HepG2 (cell line): ENCODE results near the gene C1S. TPM values are rescaled to one million over a fixed set of nuclear protein-coding genes. Genes with fewer than 3 reads are reported as not detected.

Source experiments
- ATAC-seq: fragments of 200-7000 bp; cut with Tn5 transposase; 3 replicates; pipeline ENCODE4 v1.9.1; 2020; ENCODE audit warnings: mild to moderate bottlenecking, moderate library complexity
- BruUV-seq: library from RNA; stranded (reverse); fragments of 400-500 nt; replicated peaks from 2 replicates; lab custom pipeline; 2021; lab: Mats Ljungman, UMichigan
- CTCF ChIA-PET: fragments of 300-600 bp; formaldehyde crosslinking; extraction: SDS; loops from one replicate; lab custom pipeline; 2021; ENCODE audit warnings: low total read pairs, inconsistent platforms, low intra/inter-chr PET ratio; lab: Yijun Ruan, JAX
- POLR2A ChIA-PET: fragments of 350-600 bp; sonication (Branson Sonifier 250); formaldehyde crosslinking; loops from one replicate; lab custom pipeline; 2020; ENCODE audit warnings: antibody characterized with exemption, inconsistent platforms; lab: Yijun Ruan, JAX
- DNase-seq: peaks from one replicate; pipeline ENCODE4 v3.0.0-alpha.2; 2015; ENCODE audit warnings: low spot score
- FAIRE-seq: peaks from 3 replicates; lab custom pipeline; 2011; peaks lifted over from hg19 to GRCh38; lab: Jason Lieb, UNC
- H2AFZ ChIP-seq: one replicate; pipeline ENCODE4 v1.6.1; 2011; ENCODE audit warnings: low read length, inconsistent platforms
- H3K27ac ChIP-seq: fragments of 300-600 bp; 3 replicates; pipeline ENCODE4 v1.8.0; 2011; ENCODE audit warnings: mixed run types, mild to moderate bottlenecking, mixed read lengths, low read length, inconsistent platforms; ENCODE audit not compliant: insufficient read depth; ENCODE audit errors: extremely low read length
- H3K27me3 ChIP-seq, 2 experiments: fragments of 200-600 bp in 1 of 2; 2 replicates in 1 of 2; 3 replicates in 1 of 2; pipeline versions ENCODE4 v1.6.0 to v1.8.0; 2011; ENCODE audit warnings: low read length in 2 of 2, mild to moderate bottlenecking in 2 of 2, moderate library complexity in 2 of 2, inconsistent platforms in 1 of 2; ENCODE audit not compliant: insufficient read depth in 2 of 2, control insufficient read depth in 1 of 2
- H3K36me3 ChIP-seq, 2 experiments: fragments of 200-600 bp in 1 of 2; replicated peaks in 1 of 2; 2 replicates in 1 of 2; 3 replicates in 1 of 2; pipeline versions ENCODE4 v1.5.1 to v1.8.0; 2011; ENCODE audit warnings: low read length in 2 of 2, inconsistent platforms in 1 of 2; ENCODE audit not compliant: insufficient read depth in 2 of 2, control insufficient read depth in 1 of 2
- H3K4me1 ChIP-seq: 2 replicates; pipeline ENCODE4 v1.5.1; 2012; ENCODE audit warnings: low read length, inconsistent platforms; ENCODE audit not compliant: insufficient read depth
- H3K4me2 ChIP-seq: 2 replicates; pipeline ENCODE4 v1.6.0; 2011; ENCODE audit warnings: low read depth, low read length, inconsistent platforms
- H3K4me3 ChIP-seq, 3 experiments: fragments of 200-600 bp in 1 of 3; sonication (generic), shearing (Covaris generic) in 1 of 3; replicated peaks in 1 of 3; 2 replicates each; pipeline ENCODE4 v1.5.1; 2011 to 2016; ENCODE audit warnings: low read length in 3 of 3, inconsistent platforms in 2 of 3, low read depth in 2 of 3, mild to moderate bottlenecking in 2 of 3, control low read depth in 1 of 3, mixed read lengths in 1 of 3; ENCODE audit not compliant: insufficient read depth in 1 of 3
- H3K79me2 ChIP-seq: one replicate; pipeline ENCODE4 v1.6.1; 2011; ENCODE audit warnings: low read length, inconsistent platforms; ENCODE audit not compliant: insufficient read depth
- H3K9ac ChIP-seq: 2 replicates; pipeline ENCODE4 v1.6.0; 2011; ENCODE audit warnings: mild to moderate bottlenecking, low read depth, low read length, inconsistent platforms; ENCODE audit not compliant: insufficient read depth
- H3K9me3 ChIP-seq: 2 replicates; pipeline ENCODE4 v1.5.1; 2012; ENCODE audit warnings: mild to moderate bottlenecking, low read length
- H4K20me1 ChIP-seq: 2 replicates; pipeline ENCODE4 v1.6.0; 2011; ENCODE audit warnings: inconsistent platforms, mild to moderate bottlenecking, low read length, moderate library complexity; ENCODE audit not compliant: insufficient read depth
- HINFP ChIP-seq: sonication (generic); formaldehyde crosslinking; IDR thresholded peaks from 2 replicates; pipeline ENCODE4 v1.4.0; 2020; ENCODE audit warnings: low read depth, mild to moderate bottlenecking, missing genetic modification reagents
- HNRNPUL1 ChIP-seq: fragments of 200-400 bp; formaldehyde crosslinking; IDR thresholded peaks from 2 replicates; pipeline ENCODE4 v1.6.1; 2017; ENCODE audit warnings: low read depth, mild to moderate bottlenecking, low read length, moderate library complexity
- MLLT10 ChIP-seq: sonication (generic); formaldehyde crosslinking; IDR thresholded peaks from 2 replicates; pipeline ENCODE4 v1.4.0; 2020; ENCODE audit warnings: missing genetic modification reagents
- MXD1 ChIP-seq: sonication (generic); formaldehyde crosslinking; IDR thresholded peaks from 2 replicates; pipeline ENCODE4 v1.4.0; 2020; ENCODE audit warnings: mild to moderate bottlenecking, missing genetic modification reagents
- RARA ChIP-seq: IDR thresholded peaks from 2 replicates; pipeline ENCODE4 v1.6.1; 2016; ENCODE audit warnings: missing genetic modification reagents, missing compliant biosample characterization
- REPIN1 ChIP-seq: sonication (generic); formaldehyde crosslinking; IDR thresholded peaks from 2 replicates; pipeline ENCODE4 v1.8.0; 2022; ENCODE audit warnings: missing genetic modification reagents, low read depth, mild to moderate bottlenecking, borderline replicate concordance
- SIX4 ChIP-seq: sonication (generic); formaldehyde crosslinking; IDR thresholded peaks from 2 replicates; pipeline ENCODE4 v1.4.0; 2020; ENCODE audit warnings: missing genetic modification reagents
- SMAD3 ChIP-seq: sonication (generic); formaldehyde crosslinking; IDR thresholded peaks from 2 replicates; pipeline ENCODE4 v1.4.0; 2020; ENCODE audit warnings: missing genetic modification reagents
- ZBTB42 ChIP-seq: sonication (generic); formaldehyde crosslinking; IDR thresholded peaks from 2 replicates; pipeline ENCODE4 v1.5.0; 2020; ENCODE audit warnings: mild to moderate bottlenecking, missing genetic modification reagents
- ZNF121 ChIP-seq: sonication (generic); formaldehyde crosslinking; IDR thresholded peaks from 2 replicates; pipeline ENCODE4 v1.5.0; 2020; ENCODE audit warnings: mild to moderate bottlenecking, missing genetic modification reagents
- ZNF180 ChIP-seq: sonication (generic); formaldehyde crosslinking; IDR thresholded peaks from 2 replicates; pipeline ENCODE4 v1.4.0; 2020; ENCODE audit warnings: low read depth, missing genetic modification reagents, borderline replicate concordance
- ZNF660 ChIP-seq: sonication (generic); formaldehyde crosslinking; IDR thresholded peaks from 2 replicates; pipeline ENCODE4 v1.5.1; 2020; ENCODE audit warnings: mild to moderate bottlenecking, low read depth, missing genetic modification reagents, borderline replicate concordance
- ZNF761 ChIP-seq: sonication (generic); formaldehyde crosslinking; conservative IDR thresholded peaks from 2 replicates; pipeline ENCODE4 v1.4.0; 2020; ENCODE audit warnings: mild to moderate bottlenecking, missing genetic modification reagents
- ZNF773 ChIP-seq: sonication (generic); formaldehyde crosslinking; IDR thresholded peaks from 2 replicates; pipeline ENCODE4 v1.4.0; 2020; ENCODE audit warnings: missing genetic modification reagents, borderline replicate concordance
- ZNF776 ChIP-seq: sonication (generic); formaldehyde crosslinking; IDR thresholded peaks from 2 replicates; pipeline ENCODE4 v1.4.0; 2020; ENCODE audit warnings: mild to moderate bottlenecking, missing genetic modification reagents
- ZNF891 ChIP-seq: sonication (generic); formaldehyde crosslinking; IDR thresholded peaks from 2 replicates; pipeline ENCODE4 v1.5.0; 2020; ENCODE audit warnings: mild to moderate bottlenecking, missing genetic modification reagents
- WGBS: methylation state at CpG from one replicate; pipeline ENCODE4 v1.1.6; 2017; ENCODE audit warnings: low lambda C conversion rate; 5-methylcytosine and 5-hydroxymethylcytosine counted together
- in situ Hi-C: cut with HindIII; loops from 2 replicates; pipeline ENCODE4 v1.10.0; 2017; ENCODE audit warnings: low pct_unique_long_range_greater_than_20kb; ENCODE audit not compliant: extremely low pct_ligation_motif_present
- intact Hi-C: fragments of 100-400 bp; cut with micrococcal nuclease; formaldehyde crosslinking; loops from one replicate; pipeline ENCODE4 v1.10.0; 2022; ENCODE audit not compliant: unreplicated experiment
- polyA plus RNA-seq, 8 experiments: library from polyadenylated mRNA; depleted of rRNA in 3 of 8; stranded (reverse) in 7 of 8; unstranded in 1 of 8; fragments of >200 nt; fragmentation: Illumina TruSeq in 4 of 8; extraction: Trizol in 4 of 8; gene quantifications; 2 replicates each; pipeline versions ENCODE4 v1.2.1 to v1.2.3, GENCODE V29; 2011 to 2016; ENCODE audit warnings: low read depth in 4 of 8, missing spikeins in 1 of 8, mixed read lengths in 1 of 8; ENCODE audit not compliant: insufficient read depth in 1 of 8
- total RNA-seq, 5 experiments: library from RNA; depleted of rRNA; stranded (reverse); fragments of >200 nt; fragmentation: Illumina TruSeq; extraction: Trizol; gene quantifications; 2 replicates each; pipeline ENCODE4 v1.2.3, GENCODE V29; 2016; ENCODE audit warnings: low read depth in 1 of 5

The C1S gene
- total and polyA plus RNA-seq, 2 of the 13 experiments (the other 11 are each of a cell fraction or from before 2014, with no cell fraction given), result 14.5 to 18.2 TPM

GRCh38 chr12:7092229-7092985, 31.9 kb downstream of the C1S start, which contains the start of gene C1R (continued):
- TF ChIP-seq ZNF121, result no peak

DNA sequence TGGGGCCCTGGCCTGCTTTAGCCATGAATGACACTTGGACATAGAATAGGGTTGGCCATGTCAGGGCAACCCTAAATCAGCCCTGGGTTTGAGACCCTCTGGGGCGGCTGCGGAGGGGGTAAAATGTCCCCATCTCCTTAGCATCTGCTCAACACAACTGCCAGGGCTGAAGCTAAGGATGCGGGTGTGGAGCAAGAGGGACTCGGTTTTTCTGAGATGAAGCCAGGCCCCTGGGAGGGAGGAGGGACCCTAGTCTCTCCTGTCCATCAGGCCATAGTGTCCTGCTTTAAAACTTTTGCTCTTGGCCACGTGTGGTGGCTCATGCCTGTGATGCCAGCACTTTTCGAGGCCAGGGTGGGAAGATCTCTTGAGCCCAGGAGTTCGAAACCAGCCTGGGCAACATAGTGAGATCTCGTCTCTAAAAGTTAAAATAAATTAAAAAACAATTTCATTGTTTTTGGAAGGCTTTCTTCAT, 32.5 kb downstream of the C1S start:
- no TSS peak for BruUV-seq
- no peak overlapping the region for H2AFZ ChIP-seq
- H3K9ac ChIP-seq, result peak overlapping the region; percentile 13; the same call in 1 of the 2 replicates
- H3K4me3 ChIP-seq, result no peak overlapping the region
- H3K79me2 ChIP-seq, result no peaks in the 10 kb centered on the region
- peaks cover 0 to 2% of the 10 kb centered on the region in 2 experiments; a peak in 1 of 5 replicates for H3K27me3 ChIP-seq
- POLR2A ChIA-PET, result interaction anchor here (1.0 to 2.7 kb wide), 2 partner anchors 32 to 149 kb away, joined by 4 to 9 read pairs; partner anchors contain the start of genes C12orf57, C1S and RNU7-1
- no peaks in the 10 kb centered on the region; the same call in 1 of the 2 replicates for H4K20me1 ChIP-seq
- no peaks in the 10 kb centered on the region for H3K9me3 ChIP-seq
- 50% methylated on average over 8 of the region's 8 CpGs for WGBS
- CTCF ChIA-PET, result interaction anchor here (0.7 to 5.0 kb wide), 6 partner anchors 16 to 149 kb away, joined by 3 to 45 read pairs (median 4); partner anchors contain the start of genes C12orf57, C1RL and C1S
- FAIRE-seq (no peak), DNase-seq (no peak), ATAC-seq (peak; percentile 2; the same call in 2 of the 3 replicates)
- H3K4me2 ChIP-seq, result peak overlapping the region; percentile 73
- peaks cover 27% of the 10 kb centered on the region for H3K4me1 ChIP-seq
- in situ Hi-C loops, result loop anchor here (5.0 kb wide), 1 partner anchor 36 kb away; no protein-coding TSS in a partner anchor
- H3K36me3 ChIP-seq, result no peaks in the 10 kb centered on the region
- intact Hi-C loops, result loop anchor here (1.0 to 2.0 kb wide), 3 partner anchors 16 to 149 kb away; partner anchors contain the start of genes C12orf57, C1RL and C1S
- no peak overlapping the region for H3K27ac ChIP-seq
- TF ChIP-seq ZNF180 (CRISPR knock-in tag) (no peak), HINFP (no peak), ZNF891 (CRISPR knock-in tag) (no peak), RARA (CRISPR knock-in tag) (no peak), ZBTB42 (CRISPR knock-in tag) (no peak), HNRNPUL1 (no peak), ZNF776 (no peak), SIX4 (CRISPR knock-in tag) (no peak), SMAD3 (CRISPR knock-in tag) (no peak), MXD1 (CRISPR knock-in tag) (no peak), MLLT10 (CRISPR knock-in tag) (no peak), ZNF773 (CRISPR knock-in tag) (no peak), ZNF660 (CRISPR knock-in tag) (no peak), REPIN1 (CRISPR knock-in tag) (no peak), ZNF761 (CRISPR knock-in tag) (no peak)
